WTC11 (cell line): ENCODE measurements around the gene CD300A. TPM values are rescaled to one million over a fixed set of nuclear protein-coding genes. Genes with fewer than 3 reads are reported as not detected.

Experiments used
- ATAC-seq: fragments of 200-7000 bp; cut with Tn5 transposase; 2 replicates; pipeline ENCODE4 v1.10.0; 2021; ENCODE audit warnings: mild to moderate bottlenecking, moderate library complexity
- CTCF ChIA-PET: fragments of 300-600 bp; sonication (Branson Sonifier 250); formaldehyde crosslinking; loops from one replicate; lab custom pipeline; 2021; ENCODE audit warnings: antibody characterized with exemption; lab: Charles Lee
- POLR2A ChIA-PET: fragments of 350-600 bp; sonication (Branson Sonifier 250); formaldehyde crosslinking; loops from one replicate; lab custom pipeline; 2021; ENCODE audit warnings: antibody characterized with exemption; lab: Charles Lee
- DNase-seq: peaks from one replicate; pipeline ENCODE4 v3.0.0; 2021; ENCODE audit warnings: low spot score
- H3K27ac Mint-ChIP-seq: 2 replicates; pipeline ENCODE4 v1.8.0; 2021; ENCODE audit warnings: mixed read lengths
- H3K27me3 Mint-ChIP-seq: 2 replicates; pipeline ENCODE4 v1.8.0; 2021; ENCODE audit warnings: low read depth, mild to moderate bottlenecking, moderate library complexity, mixed read lengths
- H3K36me3 Mint-ChIP-seq: 2 replicates; pipeline ENCODE4 v1.8.0; 2021; ENCODE audit warnings: mixed read lengths
- H3K4me1 Mint-ChIP-seq: 2 replicates; pipeline ENCODE4 v1.8.0; 2022; ENCODE audit warnings: mixed read lengths
- H3K4me3 Mint-ChIP-seq: 2 replicates; pipeline ENCODE4 v1.8.0; 2021; ENCODE audit warnings: mild to moderate bottlenecking, moderate library complexity, mixed read lengths
- H3K9me3 Mint-ChIP-seq: 2 replicates; pipeline ENCODE4 v1.8.0; 2021; ENCODE audit warnings: mixed read lengths
- ATF6 ChIP-seq: sonication (generic); formaldehyde crosslinking; IDR thresholded peaks from 2 replicates; pipeline ENCODE4 v1.8.1; 2023; ENCODE audit warnings: mild to moderate bottlenecking, missing genetic modification reagents
- CBFB ChIP-seq: sonication (generic); formaldehyde crosslinking; IDR thresholded peaks from 2 replicates; pipeline ENCODE4 v1.8.1; 2022; ENCODE audit warnings: mild to moderate bottlenecking, low read depth, missing genetic modification reagents
- GABPB1 ChIP-seq: sonication (generic); formaldehyde crosslinking; IDR thresholded peaks from 2 replicates; pipeline ENCODE4 v1.8.1; 2023; ENCODE audit warnings: mild to moderate bottlenecking, missing genetic modification reagents
- MXD4 ChIP-seq: fragments of 250-450 bp; sonication (Bioruptor Pico); IDR thresholded peaks from 2 replicates; pipeline ENCODE4 v1.8.0; 2021; ENCODE audit warnings: mild to moderate bottlenecking, moderate library complexity, borderline replicate concordance
- SOX15 ChIP-seq: fragments of 250-450 bp; sonication (Bioruptor Pico); IDR thresholded peaks from 2 replicates; pipeline ENCODE4 v1.9.0; 2021; ENCODE audit warnings: mild to moderate bottlenecking
- TP53 ChIP-seq: sonication (generic); formaldehyde crosslinking; IDR thresholded peaks from 2 replicates; pipeline ENCODE4 v1.8.1; 2023; ENCODE audit warnings: mild to moderate bottlenecking, missing genetic modification reagents
- USF1 ChIP-seq: sonication (generic); formaldehyde crosslinking; IDR thresholded peaks from 2 replicates; pipeline ENCODE4 v1.8.0; 2022; ENCODE audit warnings: mild to moderate bottlenecking, missing genetic modification reagents
- ZBTB21 ChIP-seq: sonication (generic); formaldehyde crosslinking; IDR thresholded peaks from 2 replicates; pipeline ENCODE4 v1.8.1; 2023; ENCODE audit warnings: mild to moderate bottlenecking, missing genetic modification reagents, borderline replicate concordance
- ZNF138 ChIP-seq: sonication (generic); formaldehyde crosslinking; conservative IDR thresholded peaks from 2 replicates; pipeline ENCODE4 v1.8.1; 2022; ENCODE audit warnings: mild to moderate bottlenecking, moderate library complexity, missing genetic modification reagents
- ZNF281 ChIP-seq: sonication (generic); formaldehyde crosslinking; IDR thresholded peaks from 2 replicates; pipeline ENCODE4 v1.8.0; 2023; ENCODE audit warnings: mild to moderate bottlenecking, missing genetic modification reagents
- ZNF396 ChIP-seq: fragments of 250-450 bp; sonication (Bioruptor Pico); IDR thresholded peaks from 2 replicates; pipeline ENCODE4 v1.8.0; 2021; ENCODE audit warnings: mild to moderate bottlenecking, moderate library complexity, borderline replicate concordance
- total RNA-seq: library from RNA; stranded (reverse); gene quantifications from 3 replicates; pipeline ENCODE4 v1.2.3, GENCODE V29; 2021
- TF ChIP-seq, protein P1 (sequence below): sonication (generic); formaldehyde crosslinking; IDR thresholded peaks from 2 replicates; pipeline ENCODE4 v1.8.0; 2022; ENCODE audit warnings: mild to moderate bottlenecking, missing genetic modification reagents
- TF ChIP-seq, protein P2 (sequence below): fragments of 250-450 bp; sonication (Bioruptor Pico); IDR thresholded peaks from 2 replicates; pipeline ENCODE4 v1.8.0; 2021; ENCODE audit warnings: mild to moderate bottlenecking
- TF ChIP-seq, protein P3 (sequence below): sonication (generic); formaldehyde crosslinking; IDR thresholded peaks from 2 replicates; pipeline ENCODE4 v1.8.1; 2022; ENCODE audit warnings: mild to moderate bottlenecking, missing genetic modification reagents, moderate library complexity, borderline replicate concordance

CD300A gene
- total RNA-seq, 1 experiment from 2014 or later = 1.1 TPM

DNA sequence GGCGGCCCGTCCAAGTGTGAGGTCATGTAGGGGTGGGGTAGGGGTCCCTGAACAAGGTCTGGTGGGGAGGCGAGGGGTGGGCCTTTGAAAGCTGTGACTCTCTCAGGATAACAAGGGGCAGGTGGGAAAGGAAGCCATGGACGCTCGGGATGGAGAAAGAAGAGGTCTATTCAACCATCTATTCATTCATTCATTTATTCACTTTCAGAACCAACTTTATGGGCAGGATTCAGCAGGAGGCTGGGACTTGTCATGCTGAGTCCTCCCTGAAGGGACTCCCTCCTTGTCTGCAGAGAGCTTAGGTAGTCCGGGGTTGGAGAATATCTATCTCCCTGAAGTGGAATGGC is 8.6 kb upstream of the CD300A start:
- ChIA-PET POLR2A (no interaction called here), CTCF (interaction anchor here (1.3 to 9.1 kb wide), 3 partner anchors 16 to 157 kb away, joined by 4 to 151 read pairs (median 6); no protein-coding TSS in a partner anchor)
- H3K36me3 Mint-ChIP-seq = no peaks in the 10 kb centered on the region
- H3K9me3 Mint-ChIP-seq = no peaks in the 10 kb centered on the region
- no peak overlapping the region for H3K4me3 Mint-ChIP-seq
- DNase-seq = no peak
- peaks cover 30% of the 10 kb centered on the region for H3K4me1 Mint-ChIP-seq
- no peak for ATAC-seq
- H3K27me3 Mint-ChIP-seq = peaks cover 16% of the 10 kb centered on the region
- H3K27ac Mint-ChIP-seq = no peak overlapping the region
- no peak for TF ChIP-seq ZNF396
- no peak for TF ChIP-seq GABPB1 (CRISPR knock-in tag)

GRCh38 chr17:74458835-74459234 is 7.6 kb upstream of the CD300A start:
- no peak overlapping the region for H3K4me3 Mint-ChIP-seq
- H3K4me1 Mint-ChIP-seq = peaks cover 24% of the 10 kb centered on the region
- ChIA-PET POLR2A (no interaction called here), CTCF (interaction anchor here (9.1 kb wide), 1 partner anchor 23 kb away, joined by 151 read pairs; no protein-coding TSS in a partner anchor)
- TF ChIP-seq, protein P1, sequence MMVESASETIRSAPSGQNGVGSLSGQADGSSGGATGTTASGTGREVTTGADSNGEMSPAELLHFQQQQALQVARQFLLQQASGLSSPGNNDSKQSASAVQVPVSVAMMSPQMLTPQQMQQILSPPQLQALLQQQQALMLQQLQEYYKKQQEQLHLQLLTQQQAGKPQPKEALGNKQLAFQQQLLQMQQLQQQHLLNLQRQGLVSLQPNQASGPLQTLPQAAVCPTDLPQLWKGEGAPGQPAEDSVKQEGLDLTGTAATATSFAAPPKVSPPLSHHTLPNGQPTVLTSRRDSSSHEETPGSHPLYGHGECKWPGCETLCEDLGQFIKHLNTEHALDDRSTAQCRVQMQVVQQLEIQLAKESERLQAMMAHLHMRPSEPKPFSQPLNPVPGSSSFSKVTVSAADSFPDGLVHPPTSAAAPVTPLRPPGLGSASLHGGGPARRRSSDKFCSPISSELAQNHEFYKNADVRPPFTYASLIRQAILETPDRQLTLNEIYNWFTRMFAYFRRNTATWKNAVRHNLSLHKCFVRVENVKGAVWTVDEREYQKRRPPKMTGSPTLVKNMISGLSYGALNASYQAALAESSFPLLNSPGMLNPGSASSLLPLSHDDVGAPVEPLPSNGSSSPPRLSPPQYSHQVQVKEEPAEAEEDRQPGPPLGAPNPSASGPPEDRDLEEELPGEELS (CRISPR knock-in tag) = no peak
- no peak for TF ChIP-seq ATF6 (CRISPR knock-in tag)
- TF ChIP-seq MXD4 = no peak
- no peak for TF ChIP-seq CBFB (CRISPR knock-in tag)
- no peaks in the 10 kb centered on the region for H3K9me3 Mint-ChIP-seq
- no peak for ATAC-seq
- no peaks in the 10 kb centered on the region for H3K36me3 Mint-ChIP-seq
- DNase-seq = no peak
- H3K27ac Mint-ChIP-seq = no peak overlapping the region
- peaks cover 8% of the 10 kb centered on the region for H3K27me3 Mint-ChIP-seq

DNA sequence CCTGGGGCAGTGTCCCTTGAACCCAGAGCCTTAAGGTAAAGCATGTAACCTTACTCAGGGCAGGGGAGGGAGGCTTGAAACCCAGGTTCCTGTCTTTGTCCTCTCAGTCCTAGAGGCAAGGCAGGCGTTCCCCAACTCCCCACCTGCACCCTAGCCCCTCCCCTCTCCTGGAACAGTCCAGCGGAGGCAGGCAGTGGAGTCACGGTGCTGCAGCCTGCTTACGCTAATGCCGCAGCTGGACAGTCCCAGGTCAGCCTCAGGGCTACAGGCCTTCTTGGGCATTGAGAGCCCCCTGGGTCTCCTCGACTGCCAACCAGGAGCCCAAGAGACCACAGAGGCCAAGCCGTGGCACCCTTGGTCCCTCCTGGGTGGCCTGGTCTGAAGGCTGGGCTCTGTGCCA is 6.8 kb upstream of the CD300A start:
- Mint-ChIP-seq H3K27ac (no peak overlapping the region), H3K9me3 (no peaks in the 10 kb centered on the region), H3K27me3 (peaks cover 8% of the 10 kb centered on the region), H3K4me3 (no peak overlapping the region), H3K36me3 (no peaks in the 10 kb centered on the region), H3K4me1 (peaks cover 21% of the 10 kb centered on the region)
- CTCF ChIA-PET = no interaction called here
- POLR2A ChIA-PET = no interaction called here
- TF ChIP-seq ZBTB21 (CRISPR knock-in tag) (no peak), ZNF281 (CRISPR knock-in tag) (no peak), ZNF138 (CRISPR knock-in tag) (no peak), TP53 (CRISPR knock-in tag) (no peak), SOX15 (CRISPR knock-in tag) (no peak), USF1 (no peak)
- TF ChIP-seq, protein P2, sequence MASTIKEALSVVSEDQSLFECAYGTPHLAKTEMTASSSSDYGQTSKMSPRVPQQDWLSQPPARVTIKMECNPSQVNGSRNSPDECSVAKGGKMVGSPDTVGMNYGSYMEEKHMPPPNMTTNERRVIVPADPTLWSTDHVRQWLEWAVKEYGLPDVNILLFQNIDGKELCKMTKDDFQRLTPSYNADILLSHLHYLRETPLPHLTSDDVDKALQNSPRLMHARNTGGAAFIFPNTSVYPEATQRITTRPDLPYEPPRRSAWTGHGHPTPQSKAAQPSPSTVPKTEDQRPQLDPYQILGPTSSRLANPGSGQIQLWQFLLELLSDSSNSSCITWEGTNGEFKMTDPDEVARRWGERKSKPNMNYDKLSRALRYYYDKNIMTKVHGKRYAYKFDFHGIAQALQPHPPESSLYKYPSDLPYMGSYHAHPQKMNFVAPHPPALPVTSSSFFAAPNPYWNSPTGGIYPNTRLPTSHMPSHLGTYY = no peak
- TF ChIP-seq, protein P3, sequence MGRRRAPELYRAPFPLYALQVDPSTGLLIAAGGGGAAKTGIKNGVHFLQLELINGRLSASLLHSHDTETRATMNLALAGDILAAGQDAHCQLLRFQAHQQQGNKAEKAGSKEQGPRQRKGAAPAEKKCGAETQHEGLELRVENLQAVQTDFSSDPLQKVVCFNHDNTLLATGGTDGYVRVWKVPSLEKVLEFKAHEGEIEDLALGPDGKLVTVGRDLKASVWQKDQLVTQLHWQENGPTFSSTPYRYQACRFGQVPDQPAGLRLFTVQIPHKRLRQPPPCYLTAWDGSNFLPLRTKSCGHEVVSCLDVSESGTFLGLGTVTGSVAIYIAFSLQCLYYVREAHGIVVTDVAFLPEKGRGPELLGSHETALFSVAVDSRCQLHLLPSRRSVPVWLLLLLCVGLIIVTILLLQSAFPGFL (CRISPR knock-in tag) = no peak
- no peak for DNase-seq
- no peak for ATAC-seq
